HCT116 (cell line): Measurements from ENCODE around the gene DRGX. TPM values are rescaled to one million over a fixed set of nuclear protein-coding genes. Genes with fewer than 3 reads are reported as not detected.

ENCODE experiments used
- ATAC-seq: fragments of 200-7000 bp; cut with Tn5 transposase; 2 replicates; pipeline ENCODE4 v1.9.1; 2020; ENCODE audit warnings: mild to moderate bottlenecking, moderate library complexity
- BruUV-seq: library from RNA; stranded (reverse); fragments of 400-500 nt; replicated peaks from 2 replicates; lab custom pipeline; 2021; lab: Mats Ljungman, UMichigan
- CTCF ChIA-PET: fragments of 300-600 bp; sonication (Branson Sonifier 250); formaldehyde crosslinking; loops from one replicate; lab custom pipeline; 2021; ENCODE audit warnings: antibody characterized with exemption; lab: Charles Lee
- POLR2A ChIA-PET: fragments of 300-600, 350-600 bp; sonication (Branson Sonifier 250); formaldehyde crosslinking; loops from one replicate; lab custom pipeline; 2021; ENCODE audit warnings: antibody characterized with exemption; lab: Charles Lee
- RAD21 ChIA-PET, 2 experiments: fragments of 300-600 bp; sonication (Branson Sonifier 250); formaldehyde crosslinking; loops; one replicate each; lab custom pipeline; 2023; ENCODE audit warnings: low total read pairs in 2 of 2; ENCODE audit not compliant: uncharacterized antibody in 2 of 2, unreplicated experiment in 2 of 2, low non-redundant PET in 1 of 2; lab: Charles Lee
- DNase-seq: peaks from one replicate; pipeline ENCODE4 v3.0.0-alpha.2; 2010; ENCODE audit warnings: low read depth, low spot score
- H2AFZ ChIP-seq: fragments of 200-600 bp; shearing (Covaris generic), sonication (generic); 2 replicates; pipeline ENCODE4 v1.6.1; 2017; ENCODE audit warnings: low read depth, mixed run types, mixed read lengths, antibody characterized with exemption, low read length; ENCODE audit not compliant: poor library complexity, severe bottlenecking
- H3K27ac ChIP-seq: 2 replicates; pipeline ENCODE4 v1.5.1; 2012; ENCODE audit warnings: low read depth, low read length
- H3K27me3 ChIP-seq: fragments of 200-600 bp; sonication (generic); 2 replicates; pipeline ENCODE4 v1.6.1; 2016; ENCODE audit warnings: mixed run types, low read length, mixed read lengths; ENCODE audit not compliant: insufficient read depth
- H3K36me3 ChIP-seq, 2 experiments: fragments of 200-500 bp in 1 of 2; fragments of 200-600 bp in 1 of 2; sonication (Bioruptor generic) in 1 of 2; sonication (generic) in 1 of 2; 2 replicates each; pipeline versions ENCODE4 v1.5.1 to v1.6.1; 2014 to 2016; ENCODE audit warnings: low read length in 2 of 2, inconsistent platforms in 1 of 2, mixed read lengths in 1 of 2, mixed run types in 1 of 2; ENCODE audit not compliant: insufficient read depth in 2 of 2, control insufficient read depth in 1 of 2
- H3K4me1 ChIP-seq, 2 experiments: fragments of 200-600 bp in 1 of 2; sonication (generic) in 1 of 2; 2 replicates each; pipeline versions ENCODE4 v1.5.1 to v1.6.1; 2012 to 2017; ENCODE audit warnings: low read length in 2 of 2, inconsistent platforms in 1 of 2, mild to moderate bottlenecking in 1 of 2, mixed read lengths in 1 of 2, mixed run types in 1 of 2, moderate library complexity in 1 of 2; ENCODE audit not compliant: insufficient read depth in 2 of 2, control insufficient read depth in 1 of 2
- H3K4me2 ChIP-seq: fragments of 200-600 bp; sonication (generic); 2 replicates; pipeline ENCODE4 v1.6.1; 2017; ENCODE audit warnings: mixed run types, low read length, mixed read lengths
- H3K4me3 ChIP-seq, 2 experiments: fragments of 200-600 bp in 1 of 2; sonication (generic) in 1 of 2; replicated peaks in 1 of 2; 2 replicates each; pipeline ENCODE4 v1.5.1; 2011 to 2016; ENCODE audit warnings: low read length in 2 of 2, control low read depth in 1 of 2, low read depth in 1 of 2, mild to moderate bottlenecking in 1 of 2, mixed read lengths in 1 of 2, mixed run types in 1 of 2
- H3K79me2 ChIP-seq: fragments of 200-600 bp; sonication (generic); 2 replicates; pipeline ENCODE4 v1.6.1; 2017; ENCODE audit warnings: mild to moderate bottlenecking, mixed run types, low read length, moderate library complexity, mixed read lengths; ENCODE audit not compliant: insufficient read depth
- H3K9ac ChIP-seq: fragments of 200-600 bp; sonication (generic); 2 replicates; pipeline ENCODE4 v1.6.1; 2016; ENCODE audit warnings: low read length, mixed read lengths
- H3K9me2 ChIP-seq: fragments of 200-600 bp; sonication (generic), shearing (Covaris generic); 2 replicates; pipeline ENCODE4 v1.6.1; 2017; ENCODE audit warnings: mixed run types, mild to moderate bottlenecking, moderate library complexity; ENCODE audit not compliant: insufficient read depth
- H3K9me3 ChIP-seq, 2 experiments: fragments of 200-500 bp in 1 of 2; fragments of 200-600 bp in 1 of 2; sonication (Bioruptor generic) in 1 of 2; sonication (generic) in 1 of 2; 2 replicates each; pipeline ENCODE4 v1.6.1; 2014 to 2017; ENCODE audit warnings: low read length in 2 of 2, mixed read lengths in 2 of 2, inconsistent platforms in 1 of 2, low read depth in 1 of 2, mild to moderate bottlenecking in 1 of 2, mixed run types in 1 of 2, moderate library complexity in 1 of 2; ENCODE audit not compliant: control insufficient read depth in 1 of 2, insufficient read depth in 1 of 2
- H4K20me1 ChIP-seq: fragments of 200-600 bp; sonication (generic), shearing (Covaris generic); 2 replicates; pipeline ENCODE4 v1.6.1; 2017; ENCODE audit warnings: mixed run types, mild to moderate bottlenecking, moderate library complexity; ENCODE audit not compliant: insufficient read depth
- ATF3 ChIP-seq: IDR thresholded peaks from 2 replicates; pipeline ENCODE4 v1.6.1; 2012
- CBX3 ChIP-seq: IDR thresholded peaks from 2 replicates; pipeline ENCODE4 v1.6.1; 2012; ENCODE audit warnings: low read depth
- ELF1 ChIP-seq: IDR thresholded peaks from 2 replicates; pipeline ENCODE4 v1.6.1; 2012; ENCODE audit warnings: low read depth, borderline replicate concordance
- EZH2 ChIP-seq: fragments of 200-600 bp; sonication (generic); IDR thresholded peaks from 2 replicates; pipeline ENCODE4 v1.6.1; 2017; ENCODE audit warnings: antibody characterized with exemption, mixed run types
- JUND ChIP-seq: IDR thresholded peaks from 2 replicates; pipeline ENCODE4 v1.6.1; 2012
- intact Hi-C: fragments of 100-400 bp; cut with micrococcal nuclease; formaldehyde crosslinking; loops from 2 replicates; pipeline ENCODE4 v1.10.0; 2022
- total RNA-seq: library from RNA; stranded (reverse); gene quantifications from one replicate; pipeline ENCODE4 v1.2.1, GENCODE V29; 2021; ENCODE audit not compliant: unreplicated experiment

DRGX gene
- total RNA-seq, 1 experiment from 2014 or later, result not detected

DNA sequence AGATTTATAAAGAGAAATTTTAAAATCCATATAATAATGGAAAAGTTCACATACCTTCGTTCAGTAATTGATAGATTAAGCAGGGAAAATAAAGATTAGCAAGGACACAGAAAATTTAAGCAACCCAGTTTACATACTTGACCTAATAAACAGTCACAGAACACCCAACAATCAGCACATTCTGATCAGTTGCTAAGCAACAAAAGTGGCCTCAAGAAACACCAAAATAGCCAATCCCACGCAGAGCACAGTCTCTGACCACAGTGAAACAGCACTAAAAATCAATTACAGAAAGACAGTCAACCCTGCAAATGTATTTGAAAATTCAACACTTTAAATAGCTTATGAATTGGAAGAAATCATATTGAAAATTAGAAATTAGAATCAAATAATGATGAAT lies 39.3 kb upstream of the DRGX start:
- RAD21 ChIA-PET, result no interaction called here
- CTCF ChIA-PET, result interaction anchor here (1.2 kb wide), 1 partner anchor 27 kb away, joined by 6 read pairs; no protein-coding TSS in a partner anchor
- no TSS peak for BruUV-seq
- Histone ChIP-seq H3K79me2 (no peaks in the 10 kb centered on the region), H3K9me3 (no peaks in the 10 kb centered on the region), H3K4me3 (no peak overlapping the region)
- ATAC-seq (no peak), DNase-seq (no peak)
- POLR2A ChIA-PET, result no interaction called here
- TF ChIP-seq ATF3 (no peak), JUND (no peak), CBX3 (no peak)
- TF ChIP-seq, all 23 proteins: peak for 0
- no peak overlapping the region for H2AFZ ChIP-seq
- no peaks in the 10 kb centered on the region for H3K36me3 ChIP-seq
- H3K4me2 ChIP-seq, result no peak overlapping the region
- H4K20me1 ChIP-seq, result no peaks in the 10 kb centered on the region
- no peak overlapping the region for H3K9ac ChIP-seq
- no peaks in the 10 kb centered on the region for H3K4me1 ChIP-seq
- no peak overlapping the region for H3K27ac ChIP-seq
- H3K9me2 ChIP-seq, result no peaks in the 10 kb centered on the region
- intact Hi-C loops, result no loop called here
- H3K27me3 ChIP-seq, result no peaks in the 10 kb centered on the region

- no peaks in the 10 kb centered on the region for H4K20me1 ChIP-seq
- no peaks in the 10 kb centered on the region for H3K9me2 ChIP-seq
- no peaks in the 10 kb centered on the region for H3K36me3 ChIP-seq
- H3K4me2 ChIP-seq, result no peak overlapping the region
- H3K9me3 ChIP-seq, result no peaks in the 10 kb centered on the region
- no peak for TF ChIP-seq ELF1
- no peak for TF ChIP-seq EZH2
- H3K79me2 ChIP-seq, result no peaks in the 10 kb centered on the region
- H3K27me3 ChIP-seq, result no peaks in the 10 kb centered on the region
- H3K4me3 ChIP-seq, result no peak overlapping the region
- RAD21 ChIA-PET, result no interaction called here
- intact Hi-C loops, result no loop called here
- ATAC-seq (no peak), DNase-seq (no peak)
- no peaks in the 10 kb centered on the region for H3K4me1 ChIP-seq
- BruUV-seq, result no TSS peak
- no peak overlapping the region for H3K27ac ChIP-seq
- CTCF ChIA-PET, result no interaction called here
- no peak overlapping the region for H2AFZ ChIP-seq
- H3K9ac ChIP-seq, result no peak overlapping the region
- POLR2A ChIA-PET, result no interaction called here
Observed at GRCh38 chr10:49433069-49433468, 37.2 kb upstream of the DRGX start.
